NCI-H446 treated with DMSO at 0.1 percent for 48 hours (cell line): ENCODE results near the gene FLRT1.

ENCODE experiments used
- DNase-seq: peaks from one replicate; lab custom pipeline; 2025; lab: John Stamatoyannopoulos, UW

Gene FLRT1

DNA sequence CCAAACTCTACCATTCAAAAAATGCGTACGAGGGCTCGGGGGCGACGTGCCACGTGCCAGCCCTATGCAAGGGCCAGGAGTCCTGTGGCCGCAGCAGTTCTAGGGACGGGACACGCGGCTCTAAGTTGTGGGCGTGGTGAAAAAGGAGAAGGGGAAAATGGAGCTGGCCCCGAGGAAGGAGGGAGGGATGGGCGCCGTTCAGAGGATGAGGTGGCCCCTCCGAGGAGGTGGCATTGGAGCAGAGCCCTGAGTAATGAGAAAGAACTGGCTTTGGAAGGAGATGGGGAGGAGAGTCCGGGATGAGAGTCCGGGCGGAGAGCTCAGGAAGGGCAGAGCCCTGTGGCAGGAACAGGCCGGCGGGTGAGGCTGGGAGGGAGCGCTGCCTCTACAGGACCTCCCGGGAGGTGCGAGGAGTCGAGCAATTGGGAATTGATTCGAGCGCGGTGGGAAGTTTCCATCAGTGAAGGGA, 28.5 kb upstream of the FLRT1 start:
- DNase-seq: no peak

DNA sequence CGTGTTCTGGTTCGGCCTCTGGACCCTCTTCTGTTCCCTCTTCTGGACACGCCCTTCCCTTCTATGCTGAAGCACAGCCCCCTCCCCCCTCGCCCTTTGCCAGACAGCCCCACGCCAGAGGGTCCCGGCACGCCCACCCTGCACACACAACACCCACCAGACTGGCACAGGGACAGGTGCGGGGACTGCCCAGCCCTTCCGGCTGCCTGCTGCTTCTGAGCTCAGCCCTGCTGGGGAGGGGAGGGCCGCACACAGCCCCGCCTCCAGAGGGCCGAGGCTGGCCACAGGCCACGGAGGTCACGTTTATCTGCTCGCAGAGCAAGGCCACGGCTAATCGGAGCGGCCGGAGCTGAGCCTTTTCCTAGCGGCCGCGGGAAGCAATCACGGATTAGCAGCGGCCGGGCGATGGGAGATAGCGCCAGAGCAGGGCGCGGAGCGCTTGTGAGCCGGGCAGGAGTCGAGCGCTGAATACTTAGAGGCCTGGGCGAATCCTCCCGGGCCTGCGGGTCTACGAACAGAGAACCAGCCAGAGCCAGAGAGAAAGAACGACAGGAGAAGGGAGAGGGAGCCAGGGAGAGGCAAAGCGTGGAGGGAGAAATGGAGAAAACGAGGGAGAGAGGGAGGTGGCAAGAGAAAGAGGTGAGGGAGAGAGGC, 28.0 kb upstream of the FLRT1 start:
- no peak for DNase-seq

DNA sequence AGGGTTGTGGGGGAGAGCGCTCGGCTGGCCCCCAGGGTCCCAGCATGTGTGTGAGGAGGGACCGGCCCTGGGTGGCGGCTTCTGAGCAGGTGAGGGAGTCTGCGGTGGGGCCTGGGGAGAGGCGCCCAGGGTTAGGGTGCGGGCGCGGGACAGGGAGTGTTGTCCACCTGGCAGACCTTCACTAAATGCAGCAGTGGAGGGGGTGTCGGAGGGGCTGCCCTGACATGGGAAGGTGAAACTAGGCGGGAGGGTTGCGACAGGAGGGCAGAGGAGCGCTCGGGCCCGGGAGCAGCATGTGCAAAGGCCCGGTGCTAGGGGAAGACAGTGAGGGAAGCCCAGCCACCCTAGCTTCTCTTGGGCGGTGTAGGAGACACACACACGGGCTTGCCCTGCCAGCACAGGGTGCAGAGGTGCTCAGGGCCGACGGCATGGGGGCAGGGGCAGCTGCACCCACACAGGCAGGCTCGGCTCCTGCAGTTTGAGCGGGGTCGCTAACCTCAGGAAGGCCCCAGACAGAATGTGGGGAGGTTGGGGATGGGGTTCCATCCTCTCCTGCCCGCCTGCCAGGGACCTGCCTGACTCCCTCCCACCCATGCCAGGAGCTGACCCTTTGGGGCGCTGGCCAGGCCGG, 27.3 kb upstream of the FLRT1 start:
- DNase-seq: no peak

DNA sequence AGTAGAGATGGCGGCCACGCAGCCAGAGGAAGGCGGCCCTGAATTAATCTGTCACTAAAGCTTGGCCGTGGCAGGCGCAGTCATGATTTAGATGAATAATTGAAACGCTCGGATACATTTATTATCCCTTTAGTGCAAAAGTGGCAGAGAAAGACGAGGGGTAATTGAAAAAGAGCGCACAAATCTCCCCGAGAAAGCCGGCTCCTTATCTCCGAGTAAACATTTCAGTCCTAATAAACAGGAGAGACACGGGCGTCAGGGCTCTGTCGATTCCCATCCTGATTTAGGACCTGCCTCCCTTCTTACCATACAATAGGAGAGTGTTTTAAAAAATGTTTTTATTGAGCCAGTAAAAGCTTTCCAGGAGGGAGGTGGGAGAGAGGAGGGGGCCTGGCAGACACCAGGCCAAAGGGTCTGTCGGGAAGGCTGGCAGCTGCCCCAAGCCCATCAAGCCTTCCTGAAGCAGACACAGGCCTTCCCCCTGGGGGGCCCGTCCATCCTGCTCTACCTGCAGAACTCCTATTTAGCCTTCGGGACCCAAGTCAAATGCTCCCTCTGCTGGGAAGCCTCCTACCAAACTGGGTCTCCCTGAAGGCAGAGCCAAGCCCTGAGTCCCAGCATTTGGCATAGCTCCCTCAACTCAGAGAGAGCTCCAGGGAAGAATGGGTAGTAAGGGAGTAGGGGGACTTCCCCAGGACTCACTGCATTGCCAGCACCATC, 26.7 kb upstream of the FLRT1 start:
- no peak for DNase-seq

DNA sequence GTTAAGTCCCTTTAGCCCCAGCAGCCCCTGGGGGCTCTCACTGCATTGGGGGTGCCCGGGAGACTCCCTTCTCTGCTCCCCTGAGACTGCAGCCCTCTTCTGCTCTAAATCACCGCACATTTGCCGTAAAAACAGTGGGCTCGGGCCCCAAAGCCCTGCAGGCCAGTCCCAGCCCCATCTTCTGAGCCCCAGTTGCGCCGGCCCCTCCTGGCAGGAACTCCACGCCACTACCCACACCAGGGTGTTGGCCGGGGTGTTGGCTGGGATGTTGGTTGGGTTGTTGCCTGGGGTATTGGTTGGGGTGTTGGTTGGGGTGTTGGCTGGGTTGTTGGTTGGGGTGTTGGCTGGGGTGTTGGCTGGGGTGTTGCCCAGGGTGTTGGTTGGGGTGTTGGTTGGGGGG, 26.0 kb upstream of the FLRT1 start:
- no peak for DNase-seq

DNA sequence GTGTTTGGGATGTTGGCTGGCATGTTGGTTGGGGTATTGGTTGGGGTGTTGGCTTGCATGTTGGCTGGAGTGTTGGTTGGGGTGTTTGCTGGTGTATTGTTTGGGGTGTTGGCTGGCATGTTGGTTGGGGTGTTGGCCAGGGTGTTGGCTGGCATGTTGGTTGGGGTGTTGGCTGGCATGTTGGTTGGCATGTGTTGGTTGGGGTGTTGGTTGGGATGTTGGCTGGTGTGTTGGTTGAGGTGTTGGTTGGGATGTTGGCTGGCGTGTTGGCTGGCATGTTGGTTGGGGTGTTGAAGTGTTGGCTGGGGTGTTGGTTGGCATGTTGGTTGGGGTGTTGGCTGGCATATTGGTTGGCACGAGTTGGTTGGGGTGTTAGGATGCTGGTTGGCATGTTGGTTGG, 24.9 kb upstream of the FLRT1 start:
- no peak for DNase-seq

DNA sequence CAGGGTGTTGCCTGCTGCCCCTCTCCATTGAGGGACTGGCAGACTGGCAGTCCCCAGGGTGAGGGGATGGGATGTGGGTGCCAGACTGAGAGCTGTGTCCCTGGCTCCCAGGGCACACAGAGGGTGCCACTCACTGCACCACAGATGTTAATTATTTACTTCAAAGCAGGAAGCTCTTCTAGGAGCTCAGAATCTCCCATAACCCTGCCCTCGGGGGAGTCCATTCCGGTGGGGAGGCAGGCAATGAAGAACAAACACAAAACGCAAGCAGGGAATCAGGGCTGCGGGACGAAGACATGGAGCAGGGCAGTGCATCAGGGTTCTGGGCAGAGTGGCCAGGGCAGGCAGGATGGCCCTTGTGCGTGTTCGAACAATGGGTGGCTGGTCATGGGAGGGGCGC, 24.4 kb upstream of the FLRT1 start:
- DNase-seq: no peak

DNA sequence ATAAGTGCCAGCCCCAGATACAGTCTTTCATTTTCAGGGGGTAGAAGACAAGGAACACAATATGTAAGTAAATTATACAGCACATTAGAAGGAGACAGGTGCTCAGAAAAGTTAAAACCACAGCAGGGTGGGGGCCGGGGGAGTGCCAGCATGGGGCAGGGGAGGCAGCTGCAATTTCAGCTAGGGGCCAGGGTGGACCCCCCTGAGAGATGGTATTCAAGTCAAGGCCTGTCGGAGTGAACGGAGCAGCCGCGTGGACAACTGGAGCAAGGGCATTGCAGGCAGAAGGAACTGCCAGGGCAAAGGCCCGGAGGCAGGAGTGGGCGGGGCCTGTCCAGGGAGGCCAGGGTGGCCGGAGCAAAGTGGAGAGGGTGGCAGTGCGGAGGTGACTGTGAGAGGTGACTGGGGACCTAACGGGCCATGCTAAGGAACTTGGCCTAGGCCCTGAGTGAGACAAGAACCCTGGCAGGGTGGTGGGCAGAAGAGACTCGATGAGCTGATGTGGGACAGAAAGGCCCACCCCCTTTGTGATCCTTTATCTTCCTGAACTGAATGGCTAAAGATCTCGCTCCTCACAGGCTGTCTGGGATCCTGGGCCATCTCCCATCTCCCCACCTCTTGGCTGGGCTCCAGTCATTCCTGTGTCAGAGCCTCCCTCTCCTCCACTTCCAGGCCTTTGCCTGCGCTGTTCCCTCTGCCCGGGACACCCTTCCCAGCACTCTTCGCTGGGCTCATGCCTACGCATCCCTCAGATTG, 22.4 kb upstream of the FLRT1 start:
- DNase-seq: no peak

DNA sequence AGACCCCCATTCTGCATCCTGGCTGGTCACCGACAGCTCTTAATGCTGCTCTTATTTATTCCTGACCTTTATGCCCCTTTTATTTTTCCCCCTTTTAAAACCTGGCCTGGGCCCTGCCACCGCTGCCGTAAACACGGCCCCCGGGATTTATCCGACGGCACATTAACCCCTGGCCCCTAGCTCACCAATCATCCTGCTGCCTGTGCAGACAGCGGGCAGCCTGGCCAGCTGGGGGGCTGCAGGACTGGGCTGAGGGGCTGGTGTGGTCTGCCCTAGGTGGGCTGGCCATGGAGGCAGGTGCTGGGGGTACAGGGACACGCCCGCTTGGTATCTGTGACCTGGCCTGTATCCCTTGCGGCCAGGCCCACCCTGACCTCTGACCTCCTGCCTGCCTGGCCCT, 21.4 kb upstream of the FLRT1 start:
- no peak for DNase-seq

DNA sequence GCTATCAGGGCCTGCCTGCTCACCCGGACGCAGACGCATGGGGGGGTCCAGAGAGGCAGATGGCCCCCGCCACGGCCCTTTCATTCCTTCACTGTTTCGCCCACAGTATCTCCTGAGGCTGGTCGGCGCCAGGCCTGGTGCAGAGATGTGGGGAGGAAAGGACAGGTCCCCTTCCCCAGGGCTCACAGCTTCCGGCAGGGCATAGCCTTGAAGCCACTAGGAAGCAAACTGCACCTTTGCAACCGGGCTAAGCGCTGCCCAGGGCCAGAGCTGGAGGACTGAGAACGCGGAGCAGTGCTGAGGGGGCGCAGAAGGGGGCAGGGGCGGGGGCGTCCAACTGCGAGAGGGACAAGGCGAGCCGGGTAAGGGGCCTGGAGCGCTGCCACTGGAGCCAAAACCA, 20.2 kb upstream of the FLRT1 start:
- no peak for DNase-seq

DNA sequence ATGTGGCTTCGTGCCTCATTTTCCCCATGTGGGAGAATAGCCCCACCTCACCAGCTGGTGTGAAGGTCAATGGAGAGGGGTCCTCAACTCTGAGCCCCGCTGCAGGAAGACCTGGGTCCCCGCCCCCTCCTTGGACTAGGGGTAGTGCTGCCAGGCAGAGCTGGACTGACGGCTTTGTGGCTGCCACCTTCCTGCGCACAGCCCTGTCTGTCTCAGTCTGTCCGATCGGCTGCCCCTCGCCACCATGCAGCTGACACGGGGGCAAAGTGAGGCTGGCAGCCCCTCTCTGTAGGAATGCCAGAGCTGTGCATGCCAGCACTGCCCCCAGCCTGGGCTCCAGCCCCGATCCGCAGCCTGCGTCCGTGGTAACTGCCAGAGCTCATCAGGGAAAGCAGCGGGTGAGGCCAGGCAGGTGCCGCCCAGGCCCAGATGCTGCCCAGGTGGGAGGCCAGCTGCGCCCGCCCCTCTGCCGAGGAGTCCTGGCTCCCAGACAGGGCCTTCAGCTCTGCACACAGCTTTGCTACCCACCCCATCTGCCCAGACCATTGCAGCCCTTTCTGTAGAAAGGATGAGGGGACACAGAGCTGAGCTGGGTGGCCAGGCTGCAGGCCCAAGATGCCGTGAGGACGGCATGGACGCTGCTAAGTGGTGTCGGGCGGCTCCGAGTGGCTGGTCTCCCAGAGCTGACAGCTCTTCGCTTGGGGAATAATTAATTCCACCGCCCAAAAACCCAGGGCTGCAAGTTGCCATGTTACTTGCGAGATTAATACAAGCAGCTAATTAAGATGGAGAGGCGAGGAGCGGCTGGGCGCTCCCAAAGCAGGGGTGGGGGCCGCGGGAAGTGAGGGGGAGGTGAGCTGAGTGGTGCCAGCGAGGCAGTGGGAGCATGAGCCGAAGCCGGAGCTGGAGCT, 19.5 kb upstream of the FLRT1 start:
- DNase-seq: no peak

DNA sequence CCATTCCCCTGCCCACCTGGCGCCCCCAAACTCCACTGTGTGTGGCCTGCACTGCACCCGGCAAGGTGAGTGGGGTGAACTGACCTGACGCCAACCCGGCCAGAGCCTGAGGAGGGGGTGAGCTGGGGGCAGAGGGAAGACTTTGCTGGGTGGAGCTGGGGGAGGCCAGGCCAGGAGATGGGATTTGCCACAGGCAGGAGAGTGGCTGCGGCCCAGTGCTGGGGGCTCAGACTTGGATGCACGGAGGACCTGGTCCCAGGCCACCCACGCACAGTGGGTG, 17.8 kb upstream of the FLRT1 start:
- DNase-seq: no peak

DNA sequence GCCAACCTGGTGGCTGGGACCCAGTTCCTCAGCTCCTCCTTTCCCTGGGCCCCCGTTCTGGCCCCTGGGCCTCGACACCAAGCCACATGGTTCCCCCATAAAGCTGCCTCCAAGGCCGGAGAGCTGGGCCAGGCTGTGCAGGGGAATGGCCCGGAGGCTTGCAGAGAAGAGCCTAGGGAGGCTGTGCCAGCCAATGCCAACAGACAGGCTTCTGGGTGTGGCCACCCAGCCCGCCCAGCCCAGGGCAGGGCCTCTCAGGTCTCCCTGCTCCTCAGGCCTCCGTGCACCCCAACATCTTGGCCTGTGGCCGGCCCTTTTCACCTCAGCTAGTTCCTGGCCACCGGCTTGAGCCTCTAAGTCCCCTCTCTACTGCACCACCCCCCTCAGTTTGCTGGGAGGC, 17.4 kb upstream of the FLRT1 start:
- no peak for DNase-seq

DNA sequence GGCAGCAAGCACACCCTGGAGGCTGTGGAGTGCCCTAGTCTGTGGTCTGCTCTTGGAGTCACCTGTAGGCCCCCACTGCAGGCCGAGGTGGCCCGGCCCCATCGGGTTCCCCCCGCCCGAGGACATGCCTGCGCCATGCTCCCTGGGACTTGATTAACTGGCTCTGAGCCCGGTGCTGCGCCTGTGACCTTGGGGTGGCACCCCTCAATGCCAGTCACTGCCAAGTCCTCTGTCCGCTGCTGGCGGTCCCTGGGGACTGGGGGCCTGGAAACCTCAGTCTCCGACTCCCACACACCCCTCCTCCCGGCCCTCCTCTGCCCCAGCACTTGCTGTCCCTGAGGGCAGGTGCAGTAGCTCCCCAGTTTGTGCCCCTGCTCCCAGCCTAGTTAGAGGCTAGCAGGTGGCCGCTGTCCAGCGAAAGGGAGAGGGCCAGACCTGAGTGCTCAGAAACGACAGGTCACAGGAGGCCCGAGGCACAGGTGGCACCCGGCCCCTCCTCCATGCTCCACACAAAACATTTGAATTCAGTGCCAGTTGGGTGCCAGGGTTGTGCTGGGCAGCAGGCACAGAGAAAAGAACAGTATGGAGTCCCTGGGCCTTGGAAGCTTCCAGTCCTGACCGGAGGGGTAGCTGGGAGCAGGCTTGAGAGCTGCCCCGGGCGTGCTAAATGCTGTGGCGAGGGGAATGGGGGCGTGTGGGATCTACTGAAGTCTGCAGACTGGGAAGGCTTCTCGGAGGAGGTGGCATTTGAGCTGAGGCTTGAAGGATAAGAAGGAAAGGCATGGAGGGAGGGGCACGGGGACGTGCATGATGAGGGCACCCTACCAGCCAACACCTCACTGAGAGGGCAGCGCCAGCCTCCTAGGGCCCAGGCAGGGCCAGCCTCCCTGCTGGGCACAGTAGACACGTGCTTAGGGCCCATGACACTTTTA, 16.4 kb upstream of the FLRT1 start:
- no peak for DNase-seq

DNA sequence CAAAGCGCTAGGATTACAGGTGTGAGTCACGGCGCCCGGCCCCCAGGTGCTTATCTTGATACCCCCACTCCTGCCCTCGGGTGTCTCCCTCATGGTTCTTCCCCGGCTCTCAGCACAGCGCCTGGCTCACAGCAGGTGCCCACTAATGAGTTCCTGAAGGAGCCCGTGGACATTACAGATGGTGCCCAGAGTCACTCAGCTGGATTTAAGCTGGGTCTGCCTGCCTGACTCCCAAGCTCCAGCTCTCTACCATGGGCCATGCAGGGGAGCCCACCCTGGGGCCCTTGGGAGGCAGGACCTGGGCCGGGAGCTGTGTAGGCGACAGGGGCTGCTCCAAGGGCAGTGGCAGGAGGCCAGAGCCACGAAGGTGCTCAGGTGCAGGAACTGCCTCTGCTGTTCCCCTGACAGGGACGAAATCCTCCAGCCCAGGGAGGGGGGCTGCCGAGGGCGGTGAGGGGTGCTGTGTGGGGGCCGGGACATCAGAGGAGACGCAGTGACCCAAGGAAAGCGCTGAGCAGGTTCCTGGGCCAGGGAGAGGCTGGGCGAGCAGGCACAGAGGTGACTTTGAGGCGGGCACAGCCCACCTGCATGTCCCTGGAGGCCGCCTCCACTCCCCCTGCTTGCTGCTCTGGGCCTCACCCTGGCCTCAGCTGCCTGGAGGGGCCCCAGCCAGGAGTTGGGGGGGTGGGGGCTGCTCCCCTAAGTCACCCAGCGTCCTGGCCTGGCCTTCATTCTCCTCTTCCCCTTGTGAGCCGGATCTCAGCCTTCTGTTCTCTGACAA, 14.6 kb upstream of the FLRT1 start:
- no peak for DNase-seq

DNA sequence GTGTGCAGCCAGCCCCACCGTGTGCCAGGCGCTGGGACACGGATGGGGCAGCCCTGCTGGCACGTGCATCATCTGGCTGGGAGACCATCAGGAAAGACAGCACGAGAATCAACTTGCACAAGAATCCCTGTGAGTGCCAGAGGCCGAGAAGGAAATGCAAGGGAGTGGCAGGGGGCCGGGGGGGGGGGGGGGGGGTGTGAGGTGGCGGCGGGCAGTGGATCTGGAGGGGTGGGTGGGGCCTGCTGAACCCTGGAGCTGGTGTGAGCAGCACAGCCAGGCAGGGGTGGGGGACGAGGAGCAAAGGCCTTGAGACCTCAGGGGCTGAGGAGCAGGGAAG, 14.0 kb upstream of the FLRT1 start:
- peak; percentile 68 for DNase-seq

DNA sequence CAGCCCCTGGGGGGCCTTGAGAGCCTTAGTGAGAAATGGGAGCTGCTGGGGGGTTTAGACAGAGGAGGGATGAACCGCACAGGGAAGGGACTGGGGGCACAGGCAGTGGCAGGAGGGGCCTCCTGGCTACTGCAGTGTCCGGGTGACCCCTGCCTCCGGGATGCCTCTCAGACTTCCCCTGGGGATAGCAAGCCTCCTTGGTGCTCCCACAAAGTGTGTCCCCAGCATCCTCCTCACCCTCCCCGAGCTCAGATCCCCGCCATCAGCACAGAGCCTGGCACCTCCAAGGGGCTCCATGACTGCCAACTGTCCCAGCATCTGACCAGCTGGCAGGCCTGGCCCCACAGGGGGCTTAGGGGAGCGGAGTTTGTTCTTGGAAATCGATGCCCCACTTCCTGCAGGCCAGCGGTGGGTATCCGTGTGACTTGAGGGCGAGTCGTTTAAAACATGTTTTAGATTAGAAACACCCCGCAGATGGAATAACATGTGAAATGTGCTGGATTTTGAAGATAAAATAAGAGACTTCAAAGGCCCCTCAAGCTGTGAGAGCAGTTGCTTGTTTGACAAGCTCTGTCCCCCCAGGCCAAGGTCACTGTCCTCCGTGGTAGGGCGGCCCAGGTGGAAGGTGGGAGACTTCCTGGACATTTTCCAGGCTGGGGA, 13.5 kb upstream of the FLRT1 start:
- no peak for DNase-seq

DNA sequence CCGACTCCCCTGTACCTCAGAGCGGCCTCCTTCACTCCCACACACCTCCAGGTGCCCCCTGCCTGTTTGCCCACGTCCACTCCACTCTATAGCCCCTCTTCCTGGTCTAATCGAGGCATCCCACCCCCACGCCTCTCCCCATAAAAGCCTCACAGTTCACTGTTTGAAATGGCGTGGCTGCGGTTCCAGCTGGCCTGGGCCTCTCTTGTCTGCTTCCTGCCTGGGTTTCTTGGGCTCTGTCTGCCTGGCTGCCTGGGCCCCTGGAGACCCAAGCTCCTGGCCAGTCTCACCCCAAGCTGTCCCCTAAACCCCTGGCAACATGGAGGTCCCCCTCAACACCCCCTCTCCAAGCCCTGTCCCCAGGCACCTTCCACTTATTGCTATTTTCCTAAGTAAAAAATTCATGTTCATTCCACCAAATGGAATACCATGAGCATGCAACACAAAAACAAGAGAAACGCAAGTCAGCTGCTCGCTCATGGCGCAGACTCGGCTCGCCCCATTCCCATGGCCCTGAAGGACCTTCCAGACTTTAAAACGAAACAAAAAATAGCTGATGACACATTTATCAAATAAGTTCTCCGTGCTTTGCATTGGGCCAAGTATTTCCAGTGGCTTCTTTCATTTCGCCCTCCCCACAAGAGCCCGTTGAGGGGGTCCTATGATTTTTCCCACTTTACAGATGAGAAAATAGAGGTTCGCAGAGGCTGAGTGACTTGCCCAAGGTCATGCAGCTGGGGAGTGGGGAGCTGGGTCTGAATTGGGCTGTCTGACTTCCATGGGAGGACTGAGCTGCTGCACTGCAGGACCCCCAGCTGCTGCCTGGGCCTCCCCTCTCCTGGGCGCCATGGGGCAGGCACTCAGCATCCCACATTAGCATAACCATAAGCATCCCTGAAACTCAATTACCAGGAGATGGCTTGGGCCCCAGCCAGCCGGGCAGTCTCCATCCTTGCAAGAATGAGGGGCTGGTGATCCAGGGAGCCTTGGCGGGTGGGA, 11.7 kb upstream of the FLRT1 start:
- DNase-seq: no peak
